Measurements from ENCODE around the gene PBX1.

DNA sequence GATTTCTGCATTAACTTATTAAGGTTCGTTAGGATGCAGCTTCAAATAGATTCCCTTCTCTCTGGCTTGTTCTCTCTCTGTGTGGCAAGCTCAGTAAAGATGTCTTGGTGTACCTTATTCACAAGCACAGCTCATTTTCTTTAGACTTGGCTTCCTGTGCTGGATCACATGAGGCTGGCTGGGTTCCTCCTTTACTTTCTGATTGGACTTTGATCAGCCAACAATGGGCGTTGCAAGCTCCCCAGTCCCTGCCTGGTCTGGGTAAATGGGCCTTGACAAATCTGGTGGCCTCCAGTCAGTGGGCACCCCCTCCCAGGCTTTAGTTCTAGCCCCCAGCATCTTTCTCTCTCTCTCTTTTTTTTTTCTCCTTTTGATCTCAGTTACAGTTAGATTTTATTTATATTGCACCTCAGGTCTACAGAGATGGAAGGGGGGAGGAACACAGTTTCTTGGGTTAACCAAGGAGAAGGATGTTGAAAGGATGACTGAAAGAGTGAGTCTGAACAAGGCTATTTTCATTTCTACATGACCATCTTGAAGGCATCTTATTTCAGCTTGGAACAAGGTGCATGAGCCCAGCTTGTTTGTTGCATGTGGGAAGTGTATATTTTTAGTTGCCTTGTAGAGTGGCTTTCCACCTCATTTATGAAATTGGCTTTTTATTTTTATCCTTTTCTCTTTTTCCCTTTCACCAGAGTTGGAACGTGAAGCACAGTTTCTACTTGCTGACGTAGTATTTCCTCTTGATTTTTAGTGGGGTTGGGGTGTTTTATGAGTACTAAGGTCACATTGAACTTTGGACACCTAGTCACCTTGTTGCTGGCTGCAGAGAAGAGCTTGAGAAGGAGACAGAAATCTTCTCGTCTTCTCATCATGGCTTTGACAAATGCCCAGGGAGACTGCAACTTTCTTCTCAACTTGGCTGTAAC lies 77.1 kb downstream of the PBX1 start:
- TF ChIP-seq RAD21 (IDR thresholded peaks at IDR 0.05; ENCODE audit: low read length) (no peak), CEBPB (IDR thresholded peaks at IDR 0.05; ENCODE audit: low read depth, low read length) (no peak), MAFK (IDR thresholded peaks at IDR 0.05; ENCODE audit: low read depth, low read length) (no peak)
- TF ChIP-seq, protein P1, sequence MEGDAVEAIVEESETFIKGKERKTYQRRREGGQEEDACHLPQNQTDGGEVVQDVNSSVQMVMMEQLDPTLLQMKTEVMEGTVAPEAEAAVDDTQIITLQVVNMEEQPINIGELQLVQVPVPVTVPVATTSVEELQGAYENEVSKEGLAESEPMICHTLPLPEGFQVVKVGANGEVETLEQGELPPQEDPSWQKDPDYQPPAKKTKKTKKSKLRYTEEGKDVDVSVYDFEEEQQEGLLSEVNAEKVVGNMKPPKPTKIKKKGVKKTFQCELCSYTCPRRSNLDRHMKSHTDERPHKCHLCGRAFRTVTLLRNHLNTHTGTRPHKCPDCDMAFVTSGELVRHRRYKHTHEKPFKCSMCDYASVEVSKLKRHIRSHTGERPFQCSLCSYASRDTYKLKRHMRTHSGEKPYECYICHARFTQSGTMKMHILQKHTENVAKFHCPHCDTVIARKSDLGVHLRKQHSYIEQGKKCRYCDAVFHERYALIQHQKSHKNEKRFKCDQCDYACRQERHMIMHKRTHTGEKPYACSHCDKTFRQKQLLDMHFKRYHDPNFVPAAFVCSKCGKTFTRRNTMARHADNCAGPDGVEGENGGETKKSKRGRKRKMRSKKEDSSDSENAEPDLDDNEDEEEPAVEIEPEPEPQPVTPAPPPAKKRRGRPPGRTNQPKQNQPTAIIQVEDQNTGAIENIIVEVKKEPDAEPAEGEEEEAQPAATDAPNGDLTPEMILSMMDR (conservative IDR thresholded peaks at IDR 0.05; ENCODE audit: low read depth, low read length), result no peak
- TF ChIP-seq, protein P2, sequence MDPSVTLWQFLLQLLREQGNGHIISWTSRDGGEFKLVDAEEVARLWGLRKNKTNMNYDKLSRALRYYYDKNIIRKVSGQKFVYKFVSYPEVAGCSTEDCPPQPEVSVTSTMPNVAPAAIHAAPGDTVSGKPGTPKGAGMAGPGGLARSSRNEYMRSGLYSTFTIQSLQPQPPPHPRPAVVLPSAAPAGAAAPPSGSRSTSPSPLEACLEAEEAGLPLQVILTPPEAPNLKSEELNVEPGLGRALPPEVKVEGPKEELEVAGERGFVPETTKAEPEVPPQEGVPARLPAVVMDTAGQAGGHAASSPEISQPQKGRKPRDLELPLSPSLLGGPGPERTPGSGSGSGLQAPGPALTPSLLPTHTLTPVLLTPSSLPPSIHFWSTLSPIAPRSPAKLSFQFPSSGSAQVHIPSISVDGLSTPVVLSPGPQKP (IDR thresholded peaks at IDR 0.05; ENCODE audit: borderline replicate concordance, low read depth, low read length), result no peak
